ENCODE results near the gene PLEKHG4. TPM values are rescaled to one million over a fixed set of nuclear protein-coding genes. Genes with fewer than 3 reads are reported as not detected.

PLEKHG4 gene
- total RNA-seq, 1 experiment from 2014 or later, result 5.5 TPM

DNA sequence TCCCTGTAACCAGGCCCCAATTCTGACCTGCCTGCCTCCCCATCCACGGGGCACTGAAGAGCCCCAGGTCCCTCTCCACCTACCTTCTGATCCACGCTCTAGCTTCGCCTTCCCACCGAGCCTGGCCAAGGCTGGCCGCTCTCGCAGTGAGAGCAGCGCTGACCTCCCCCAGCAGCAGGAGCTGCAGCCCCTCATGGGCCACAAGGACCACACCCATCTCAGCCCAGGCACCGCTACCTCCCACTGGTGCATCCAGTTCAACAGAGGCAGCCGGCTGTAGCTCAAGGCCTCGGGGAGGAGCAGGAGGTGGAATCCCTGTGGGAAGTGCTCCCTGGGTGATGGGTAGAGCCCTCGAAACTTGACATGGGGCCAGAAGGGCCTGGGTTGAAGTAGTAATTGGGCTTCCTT lies 8.4 kb upstream of the PLEKHG4 start:
- H3K36me3 Mint-ChIP-seq (ENCODE audit: insufficient read depth, unreplicated experiment), result peaks cover 9% of the 10 kb centered on the region
- no peaks in the 10 kb centered on the region for H3K27me3 Mint-ChIP-seq (ENCODE audit: unreplicated experiment)
- H3K4me1 Mint-ChIP-seq (ENCODE audit: low read depth, unreplicated experiment), result peaks cover 11% of the 10 kb centered on the region
- no peak overlapping the region for H3K4me3 Mint-ChIP-seq (ENCODE audit: low read depth, unreplicated experiment)
- no TSS peak for BruUV-seq (replicated peaks)
- no peak overlapping the region for H3K27ac Mint-ChIP-seq (ENCODE audit: unreplicated experiment)
- TF ChIP-seq CTCF (IDR thresholded peaks at IDR 0.05; ENCODE audit: unreplicated experiment), result no peak
- DNase-seq, result no peak
- intact Hi-C loops (cut with micrococcal nuclease; ENCODE audit: unreplicated experiment), result no loop called here
- H3K9me3 Mint-ChIP-seq (ENCODE audit: low read depth, unreplicated experiment), result no peaks in the 10 kb centered on the region
- CTCF ChIA-PET, result interaction anchor here (0.5 to 2.8 kb wide), 2 partner anchors 10 to 568 kb away, joined by 3 to 7 read pairs; no protein-coding TSS in a partner anchor

DNA sequence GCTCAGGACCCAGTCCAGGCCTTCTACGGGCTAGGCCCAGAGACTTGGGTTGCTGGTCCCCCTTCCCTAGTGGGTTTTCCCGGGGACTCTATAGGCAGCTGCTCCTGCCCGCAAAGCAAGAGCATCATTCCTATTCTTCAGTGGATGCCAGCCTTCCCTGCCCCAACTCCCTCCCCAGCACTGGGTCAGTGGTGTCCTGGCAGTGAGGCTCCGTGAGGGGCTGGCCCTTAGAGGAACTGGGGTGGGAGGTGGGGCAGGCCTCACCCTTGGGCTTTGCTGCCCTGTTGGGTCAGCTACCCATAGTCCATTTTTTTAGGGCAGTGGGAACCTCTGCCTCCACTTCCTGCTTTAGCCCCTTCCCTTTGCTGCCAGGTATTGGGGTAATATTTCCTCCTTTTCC lies 7.9 kb upstream of the PLEKHG4 start:
- TF ChIP-seq CTCF (IDR thresholded peaks at IDR 0.05; ENCODE audit: unreplicated experiment), result no peak
- H3K27ac Mint-ChIP-seq (ENCODE audit: unreplicated experiment), result no peak overlapping the region
- H3K4me3 Mint-ChIP-seq (ENCODE audit: low read depth, unreplicated experiment), result no peak overlapping the region
- peaks cover 13% of the 10 kb centered on the region for H3K36me3 Mint-ChIP-seq (ENCODE audit: insufficient read depth, unreplicated experiment)
- no peaks in the 10 kb centered on the region for H3K27me3 Mint-ChIP-seq (ENCODE audit: unreplicated experiment)
- H3K4me1 Mint-ChIP-seq (ENCODE audit: low read depth, unreplicated experiment), result peaks cover 15% of the 10 kb centered on the region
- no peak for DNase-seq
- intact Hi-C loops (cut with micrococcal nuclease; ENCODE audit: unreplicated experiment), result no loop called here
- H3K9me3 Mint-ChIP-seq (ENCODE audit: low read depth, unreplicated experiment), result no peaks in the 10 kb centered on the region
- BruUV-seq (replicated peaks), result no TSS peak
- CTCF ChIA-PET, result interaction anchor here (2.8 kb wide), 1 partner anchor 11 kb away, joined by 7 read pairs; no protein-coding TSS in a partner anchor

DNA sequence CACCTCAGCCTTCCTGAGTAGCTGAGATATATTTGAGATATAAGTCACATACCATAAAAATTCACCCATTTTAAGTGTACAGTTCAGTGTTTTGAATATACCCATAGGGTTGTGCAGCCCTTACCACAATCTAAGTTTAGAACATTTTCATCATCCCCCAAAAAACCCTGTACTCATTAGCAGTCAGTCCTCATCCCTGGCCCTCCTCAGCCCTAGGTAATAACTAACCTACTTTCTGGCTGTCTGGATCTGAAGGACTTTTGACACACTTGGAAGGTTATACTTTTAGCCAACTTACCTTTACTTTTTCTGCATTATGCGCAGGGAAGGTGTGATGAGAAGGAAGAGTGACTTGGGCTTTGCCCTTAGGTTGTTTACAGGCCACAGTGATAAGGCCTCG lies 4.0 kb upstream of the PLEKHG4 start:
- H3K36me3 Mint-ChIP-seq (ENCODE audit: insufficient read depth, unreplicated experiment), result peaks cover 34% of the 10 kb centered on the region
- BruUV-seq (replicated peaks), result no TSS peak
- no peak overlapping the region for H3K27ac Mint-ChIP-seq (ENCODE audit: unreplicated experiment)
- DNase-seq, result no peak
- no peak overlapping the region for H3K4me3 Mint-ChIP-seq (ENCODE audit: low read depth, unreplicated experiment)
- CTCF ChIA-PET, result interaction anchor here (1.0 kb wide), 1 partner anchor 15 kb away, joined by 7 read pairs; no protein-coding TSS in a partner anchor
- H3K9me3 Mint-ChIP-seq (ENCODE audit: low read depth, unreplicated experiment), result no peaks in the 10 kb centered on the region
- H3K4me1 Mint-ChIP-seq (ENCODE audit: low read depth, unreplicated experiment), result peaks cover 19% of the 10 kb centered on the region
- no peaks in the 10 kb centered on the region for H3K27me3 Mint-ChIP-seq (ENCODE audit: unreplicated experiment)
- intact Hi-C loops (cut with micrococcal nuclease; ENCODE audit: unreplicated experiment), result no loop called here
- TF ChIP-seq CTCF (IDR thresholded peaks at IDR 0.05; ENCODE audit: unreplicated experiment), result no peak

DNA sequence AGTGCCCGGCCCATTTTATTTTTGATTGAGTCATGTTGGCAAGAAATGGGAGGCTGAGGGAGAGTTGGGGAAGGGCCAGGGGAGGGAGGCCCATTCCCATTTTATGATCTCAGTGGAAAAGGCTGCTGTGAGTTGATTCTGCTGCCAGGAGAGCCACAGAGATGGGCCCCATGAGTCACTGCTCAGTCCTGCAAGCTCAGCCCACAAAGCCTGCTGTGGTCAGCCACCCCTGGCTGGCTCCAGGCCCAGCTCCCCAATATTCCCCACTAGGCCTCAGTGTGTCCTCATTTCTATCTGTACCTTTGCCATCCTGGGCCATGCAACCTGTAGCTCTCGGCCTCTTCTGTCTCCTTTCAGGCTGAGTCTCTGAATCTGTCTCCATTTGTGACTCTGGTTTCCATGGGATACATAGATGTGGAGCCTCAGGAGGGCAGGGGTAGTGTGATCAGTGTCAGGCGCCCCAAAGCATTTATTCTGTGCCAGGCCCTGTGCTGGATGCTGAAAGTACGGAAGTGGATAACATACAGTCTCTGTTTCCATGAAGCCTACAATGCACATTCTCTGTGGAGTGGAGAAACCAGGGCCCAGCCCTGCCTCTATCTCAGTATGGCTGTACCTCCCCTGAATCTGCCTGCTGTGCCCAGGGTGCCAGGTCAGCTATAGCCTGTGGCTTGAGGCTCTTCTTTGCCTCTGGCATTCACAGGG lies 1.9 kb upstream of the PLEKHG4 start:
- H3K27ac Mint-ChIP-seq (ENCODE audit: unreplicated experiment), result peak overlapping the region; percentile 14
- TSS peak; percentile 45 for BruUV-seq (replicated peaks)

More for the DNA sequence above, 1.9 kb upstream of the PLEKHG4 start:
- Mint-ChIP-seq H3K4me3 (ENCODE audit: low read depth, unreplicated experiment) (peak overlapping the region; percentile 70), H3K27me3 (ENCODE audit: unreplicated experiment) (no peaks in the 10 kb centered on the region), H3K36me3 (ENCODE audit: insufficient read depth, unreplicated experiment) (peaks cover 34% of the 10 kb centered on the region), H3K4me1 (ENCODE audit: low read depth, unreplicated experiment) (peaks cover 19% of the 10 kb centered on the region), H3K9me3 (ENCODE audit: low read depth, unreplicated experiment) (no peaks in the 10 kb centered on the region)
- CTCF ChIA-PET, result interaction anchor here (0.7 to 2.3 kb wide), 7 partner anchors 9 to 122 kb away, joined by 3 to 18 read pairs (median 6); partner anchors contain the start of gene FHOD1
- DNase-seq, result peak; percentile 74
- no peak for TF ChIP-seq CTCF (IDR thresholded peaks at IDR 0.05; ENCODE audit: unreplicated experiment)
- intact Hi-C loops (cut with micrococcal nuclease; ENCODE audit: unreplicated experiment), result no loop called here

All from Calu3 (cell line).